Measurements from ENCODE around the gene TMEM14B. TPM values are rescaled to one million over a fixed set of nuclear protein-coding genes. Genes with fewer than 3 reads are reported as not detected.

The TMEM14B gene
- total RNA-seq, 1 donor from 2014 or later: 65.2 TPM

DNA sequence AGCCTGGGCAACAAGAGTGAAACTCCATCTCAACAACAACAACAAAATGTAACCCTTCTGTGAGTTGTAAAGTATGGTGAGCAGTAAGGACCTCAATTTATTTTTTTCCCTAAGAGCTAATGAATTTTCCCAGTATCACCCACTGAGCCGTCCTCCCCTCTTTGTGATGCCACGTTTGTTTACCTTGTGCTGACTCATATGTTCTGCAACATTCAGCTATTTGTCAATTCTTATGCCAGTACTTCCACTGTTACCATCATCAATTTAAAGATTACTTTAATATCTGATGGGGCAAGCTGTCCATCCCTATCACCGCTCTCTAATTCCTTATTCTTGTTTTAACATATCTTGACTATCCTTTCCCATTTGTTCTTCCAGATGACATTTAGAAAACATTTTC lies 53.2 kb downstream of the TMEM14B start:
- H3K27ac ChIP-seq (ENCODE audit: low read depth, low read length): no peak overlapping the region
- H3K4me1 ChIP-seq (ENCODE audit: control insufficient read depth in 3 of 3, insufficient read depth in 3 of 3, low read length in 3 of 3): no peaks in the 10 kb centered on the region
- no peaks in the 10 kb centered on the region for H3K36me3 ChIP-seq (ENCODE audit: control insufficient read depth in 3 of 3, insufficient read depth in 3 of 3, low read length in 3 of 3)
- H3K9me3 ChIP-seq (ENCODE audit: control insufficient read depth in 3 of 3, low read length in 3 of 3): no peaks in the 10 kb centered on the region
- H3K27me3 ChIP-seq (ENCODE audit: control insufficient read depth in 3 of 3, insufficient read depth in 3 of 3, low read length in 3 of 3): no peaks in the 10 kb centered on the region
- H3K9ac ChIP-seq (ENCODE audit: low read depth in 1 of 3, low read length in 3 of 3): no peak overlapping the region
- no peak overlapping the region for H3K4me3 ChIP-seq (ENCODE audit: low read length in 3 of 3)

DNA sequence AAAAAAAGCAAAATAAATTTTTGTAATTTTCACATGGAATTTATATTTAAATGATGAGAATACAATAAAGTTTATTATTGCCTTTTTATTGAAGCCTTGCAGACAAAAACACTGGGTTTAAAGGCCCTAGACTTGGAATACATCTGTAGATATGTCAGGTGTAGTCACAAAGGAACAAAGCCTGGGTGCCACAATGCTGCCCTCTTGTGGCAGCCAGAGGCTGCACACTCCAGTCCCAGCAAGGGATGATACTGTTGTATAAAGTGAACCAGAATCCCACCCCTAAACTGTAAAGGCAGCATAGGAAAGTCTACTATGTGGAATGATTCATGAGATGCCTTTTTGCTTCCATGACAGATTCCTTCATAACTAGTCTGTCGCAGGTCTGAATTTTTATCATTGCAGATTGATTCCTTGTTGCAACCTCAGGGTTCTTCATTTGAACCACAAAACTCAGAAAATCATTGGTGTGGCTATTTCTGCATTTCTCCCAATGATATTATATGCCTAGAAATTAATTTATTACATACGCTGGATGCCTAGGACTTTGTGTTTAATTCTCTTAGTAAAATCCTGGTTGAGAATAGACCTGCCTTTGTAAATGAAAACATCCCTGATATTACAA lies 53.7 kb downstream of the TMEM14B start:
- no peaks in the 10 kb centered on the region for H3K4me1 ChIP-seq (ENCODE audit: control insufficient read depth in 3 of 3, insufficient read depth in 3 of 3, low read length in 3 of 3)
- H3K9me3 ChIP-seq (ENCODE audit: control insufficient read depth in 3 of 3, low read length in 3 of 3): no peaks in the 10 kb centered on the region

More for the DNA sequence above, 53.7 kb downstream of the TMEM14B start:
- no peak overlapping the region for H3K9ac ChIP-seq (ENCODE audit: low read depth in 1 of 3, low read length in 3 of 3)
- H3K36me3 ChIP-seq (ENCODE audit: control insufficient read depth in 3 of 3, insufficient read depth in 3 of 3, low read length in 3 of 3): no peaks in the 10 kb centered on the region
- no peak overlapping the region for H3K4me3 ChIP-seq (ENCODE audit: low read length in 3 of 3)
- H3K27ac ChIP-seq (ENCODE audit: low read depth, low read length): no peak overlapping the region
- no peaks in the 10 kb centered on the region for H3K27me3 ChIP-seq (ENCODE audit: control insufficient read depth in 3 of 3, insufficient read depth in 3 of 3, low read length in 3 of 3)

Small RNA genes lying within 50 kb of the gene (small RNA-seq; reads per million reads assigned to genes)
- gene RNA5SP203: not detected

Other genes starting within 250 kb of the TMEM14B start
- 3.1 TPM for gene GCNT2, start 226.5 kb upstream of the TMEM14B start, total RNA-seq
- gene C6orf52, start 53.2 kb upstream of the TMEM14B start, total RNA-seq: not detected
- gene PAK1IP1, start 52.8 kb upstream of the TMEM14B start, total RNA-seq: 7.3 TPM
- 93.4 TPM for gene TMEM14C, start 24.7 kb upstream of the TMEM14B start, total RNA-seq
- gene MAK, start 90.7 kb downstream of the TMEM14B start, total RNA-seq: not detected
- not detected for gene GCM2, start 134.2 kb downstream of the TMEM14B start, total RNA-seq
- 1.6 TPM for gene SYCP2L, start 139.2 kb downstream of the TMEM14B start, total RNA-seq

Data from skeletal muscle tissue (tissue), 5 donors.